ENCODE measurements around the gene OR10G6. TPM values are rescaled to one million over a fixed set of nuclear protein-coding genes. Genes with fewer than 3 reads are reported as not detected.
"Not testable (repeated sequence)": the region's sequence is repeated elsewhere in the genome, so short reads cannot be mapped to it uniquely, and the experiment has no call there.

Gene OR10G6
- not detected for total RNA-seq
- long read RNA-seq, result 0 reads

- intact Hi-C loops (cut with micrococcal nuclease), result no loop called here
- no peak for ATAC-seq
- DNase-seq, result no peak
These were observed at the start of gene OR10G6 for GRCh38 chr11:123995119-123995518. OR10G6 (minus strand) TSS chr11:123995161; CDS start chr11:123995161, 0 bp downstream.

GRCh38 chr11:124043420-124043819, 48.5 kb upstream of the OR10G6 start:
- ATAC-seq, result no peak
- no peak for DNase-seq
- intact Hi-C loops (cut with micrococcal nuclease), result no loop called here

GRCh38 chr11:124041254-124041653, 46.3 kb upstream of the OR10G6 start, which contains the start of gene OR10G7:
OR10G7 (minus strand) TSS chr11:124041325; CDS start chr11:124039001, 2,324 bp downstream.
- no peak for ATAC-seq
- DNase-seq, result no peak
- intact Hi-C loops (cut with micrococcal nuclease), result no loop called here

GRCh38 chr11:124039557-124039956, 44.6 kb upstream of the OR10G6 start:
- intact Hi-C loops (cut with micrococcal nuclease), result no loop called here
- no peak for DNase-seq
- no peak for ATAC-seq

- DNase-seq (no peak), ATAC-seq (no peak)
- intact Hi-C loops (cut with micrococcal nuclease), result no loop called here
These were observed 41.7 kb upstream of the OR10G6 start for GRCh38 chr11:124036666-124037065.

- intact Hi-C loops (cut with micrococcal nuclease), result no loop called here
- DNase-seq (no peak), ATAC-seq (no peak)
These were observed 31.5 kb upstream of the OR10G6 start, which contains the start of gene OR10G8 for GRCh38 chr11:124026498-124026897. OR10G8 (plus strand) TSS chr11:124026798; CDS start chr11:124029623, 2,825 bp downstream.

- ATAC-seq; intact Hi-C loops (cut with micrococcal nuclease); DNase-seq: not testable (repeated sequence)
These were observed 20.9 kb upstream of the OR10G6 start for GRCh38 chr11:124015837-124016236.

- DNase-seq, result no peak
- no peak for ATAC-seq
- intact Hi-C loops (cut with micrococcal nuclease), result no loop called here
These were observed 17.7 kb upstream of the OR10G6 start, which contains the start of gene OR10G4 for GRCh38 chr11:124012697-124013096. OR10G4 (plus strand) TSS chr11:124012997; CDS start chr11:124015575, 2,578 bp downstream.

- intact Hi-C loops (cut with micrococcal nuclease), result no loop called here
These were observed 15.7 kb downstream of the OR10G6 start for GRCh38 chr11:123979311-123979710.

GRCh38 chr11:123977731-123978347, 17.1 kb downstream of the OR10G6 start, which contains the start of gene OR10S1:
OR10S1 (minus strand) TSS chr11:123977781; CDS start chr11:123977664, 117 bp downstream.
- DNase-seq (no peak), ATAC-seq (no peak)
- intact Hi-C loops (cut with micrococcal nuclease), result no loop called here

More at GRCh38 chr11:123979311-123979710, 15.7 kb downstream of the OR10G6 start:
- DNase-seq (no peak), ATAC-seq (no peak)

- DNase-seq, result no peak
- intact Hi-C loops (cut with micrococcal nuclease), result no loop called here
These were observed 18.0 kb downstream of the OR10G6 start for GRCh38 chr11:123976770-123977560.

GRCh38 chr11:123973816-123974215, 21.1 kb downstream of the OR10G6 start:
- ATAC-seq, result no peak

More at GRCh38 chr11:123976770-123977560, 18.0 kb downstream of the OR10G6 start:
- ATAC-seq, result no peak

GRCh38 chr11:123956752-123957151, 38.2 kb downstream of the OR10G6 start:
- DNase-seq (no peak), ATAC-seq (no peak)
- intact Hi-C loops (cut with micrococcal nuclease), result no loop called here

More at GRCh38 chr11:123973816-123974215, 21.1 kb downstream of the OR10G6 start:
- DNase-seq, result no peak
- intact Hi-C loops (cut with micrococcal nuclease), result no loop called here

GRCh38 chr11:123945132-123945531, 49.8 kb downstream of the OR10G6 start:
- DNase-seq (no peak), ATAC-seq (no peak)
- intact Hi-C loops (cut with micrococcal nuclease), result no loop called here

Other genes starting within 250 kb of the OR10G6 start
- gene OR6X1, start 240.6 kb downstream of the OR10G6 start, total RNA-seq, result not detected
- not detected for gene OR6M1, start 188.8 kb downstream of the OR10G6 start, total RNA-seq
- gene TMEM225, start 109.5 kb downstream of the OR10G6 start, total RNA-seq, result not detected
- gene OR8D4, start 93.0 kb downstream of the OR10G6 start, total RNA-seq, result not detected
- not detected for gene OR4D5, start 55.5 kb downstream of the OR10G6 start, total RNA-seq
- gene OR6T1, start 51.3 kb downstream of the OR10G6 start, total RNA-seq, result not detected
- not detected for gene OR10S1, start 17.4 kb downstream of the OR10G6 start, total RNA-seq
- gene OR10G4, start 17.8 kb upstream of the OR10G6 start, total RNA-seq, result not detected
- not detected for gene OR10G9, start 27.9 kb upstream of the OR10G6 start, total RNA-seq
- gene OR10G8, start 31.6 kb upstream of the OR10G6 start, total RNA-seq, result not detected
- gene OR10G7, start 46.2 kb upstream of the OR10G6 start, total RNA-seq, result not detected
- 2.8 TPM for gene VWA5A, start 120.3 kb upstream of the OR10G6 start, total RNA-seq
- not detected for gene OR10D3, start 188.2 kb upstream of the OR10G6 start, total RNA-seq
- not detected for gene OR8G1, start 245.9 kb upstream of the OR10G6 start, total RNA-seq

Measured in left ventricle myocardium superior (tissue), 1 donor.